RPMI8226 (cell line): ENCODE measurements around the gene CLEC2B.

Experiments
- DNase-seq: peaks from one replicate; pipeline ENCODE4 v3.0.0-alpha.2; 2015

Gene CLEC2B

GRCh38 chr12:9806714-9807113 lies 62.4 kb downstream of the CLEC2B start:
- DNase-seq: no peak

DNA sequence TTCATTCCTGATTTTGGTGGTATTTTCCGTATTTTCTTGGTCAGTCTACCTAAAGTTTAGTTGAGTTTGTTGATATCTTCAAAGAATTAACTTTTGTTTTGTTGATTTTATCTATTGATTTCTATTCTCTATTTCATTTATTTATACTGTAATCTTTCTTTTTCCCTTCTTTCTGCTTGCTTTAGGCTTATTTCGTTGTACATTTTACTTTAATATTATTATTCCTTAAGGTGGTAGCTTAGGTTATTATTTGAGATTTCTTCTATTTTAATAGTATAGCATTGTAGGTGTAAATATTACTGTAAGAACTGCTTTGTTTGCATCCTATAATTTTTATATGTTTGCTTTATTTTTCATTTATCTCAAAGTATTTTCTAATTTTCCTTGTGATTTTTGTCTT lies 63.3 kb downstream of the CLEC2B start:
- DNase-seq: no peak
